PFSK-1 (cell line): ENCODE measurements around the gene GALNT10.

ENCODE experiments used
- POLR2AphosphoS5 ChIP-seq: IDR thresholded peaks from 2 replicates; pipeline ENCODE4 v1.6.1; 2012; ENCODE audit warnings: low read depth, mild to moderate bottlenecking, control low read depth, low read length, moderate library complexity
- SIN3A ChIP-seq: IDR thresholded peaks from 2 replicates; pipeline ENCODE4 v1.6.1; 2012; ENCODE audit warnings: mild to moderate bottlenecking, low read length, moderate library complexity, borderline replicate concordance; ENCODE audit not compliant: insufficient read depth

DNA sequence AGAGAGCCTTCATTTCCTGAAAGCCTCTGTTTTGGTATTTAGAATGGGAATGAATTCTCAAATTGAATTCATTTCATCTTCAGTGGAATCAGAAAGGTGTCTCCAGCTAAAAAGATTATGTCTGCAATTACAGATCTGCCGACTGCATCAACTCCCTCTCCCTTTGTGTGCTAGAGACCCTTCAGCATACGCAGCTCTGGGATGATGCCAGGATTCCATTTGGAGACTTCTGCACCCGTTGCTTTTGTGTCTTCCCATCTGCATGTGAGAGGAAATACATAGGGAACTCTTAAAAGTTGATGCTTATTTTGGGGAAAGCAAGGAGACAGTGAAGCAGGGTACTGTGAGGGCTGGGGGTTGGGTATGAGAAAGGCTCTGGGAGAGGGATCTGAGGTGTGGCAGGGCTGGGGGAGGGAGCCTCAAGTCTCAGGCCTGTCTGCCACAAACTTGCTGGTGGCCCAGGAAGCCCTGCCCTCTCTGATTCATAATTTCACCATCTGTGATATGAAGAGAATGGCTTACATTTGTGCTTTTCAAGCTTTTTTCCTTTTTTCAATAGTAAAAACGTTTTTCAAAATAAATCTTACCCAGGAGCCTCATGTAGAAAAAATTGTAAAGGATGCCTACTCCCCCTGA is 165.6 kb downstream of the GALNT10 start:
- TF ChIP-seq POLR2AphosphoS5, result no peak
- no peak for TF ChIP-seq SIN3A
